Measurements from ENCODE around the gene HINT3.

Gene HINT3

DNA sequence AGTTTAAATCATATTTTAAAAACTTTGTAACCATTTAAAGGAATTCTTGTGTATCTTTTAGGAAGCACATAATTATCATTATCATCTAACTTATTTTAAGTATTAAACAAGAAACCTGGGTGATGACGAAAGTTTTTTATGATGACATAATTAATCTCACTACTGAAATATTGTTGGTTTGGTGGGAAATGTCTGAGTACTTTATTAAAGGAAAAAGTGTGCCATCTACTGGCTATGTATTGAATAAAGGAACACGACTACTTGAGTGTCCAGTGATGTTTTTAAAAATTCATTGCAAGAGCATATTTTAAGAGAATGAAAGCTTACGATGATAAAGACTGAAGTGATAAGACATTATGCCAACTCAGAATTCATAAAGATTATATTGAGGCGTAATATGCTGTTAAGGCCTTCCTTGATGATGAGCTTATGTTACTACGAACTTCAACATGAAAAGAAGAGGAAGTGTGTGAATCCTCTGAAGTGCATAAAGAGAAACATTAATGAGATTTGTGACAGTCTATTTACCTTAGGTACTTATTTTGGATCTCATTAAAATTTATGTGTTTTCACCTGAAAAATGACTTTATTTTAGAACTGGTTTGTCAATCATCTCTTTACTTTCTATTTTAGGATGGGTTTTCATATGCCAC lies 17.8 kb downstream of the HINT3 start:
- H3K4me3 ChIP-seq (ENCODE audit: low read depth, low read length) = no peak overlapping the region
- peak; percentile 66 for DNase-seq (ENCODE audit: low read depth, low spot score)
- TF ChIP-seq, protein P1, sequence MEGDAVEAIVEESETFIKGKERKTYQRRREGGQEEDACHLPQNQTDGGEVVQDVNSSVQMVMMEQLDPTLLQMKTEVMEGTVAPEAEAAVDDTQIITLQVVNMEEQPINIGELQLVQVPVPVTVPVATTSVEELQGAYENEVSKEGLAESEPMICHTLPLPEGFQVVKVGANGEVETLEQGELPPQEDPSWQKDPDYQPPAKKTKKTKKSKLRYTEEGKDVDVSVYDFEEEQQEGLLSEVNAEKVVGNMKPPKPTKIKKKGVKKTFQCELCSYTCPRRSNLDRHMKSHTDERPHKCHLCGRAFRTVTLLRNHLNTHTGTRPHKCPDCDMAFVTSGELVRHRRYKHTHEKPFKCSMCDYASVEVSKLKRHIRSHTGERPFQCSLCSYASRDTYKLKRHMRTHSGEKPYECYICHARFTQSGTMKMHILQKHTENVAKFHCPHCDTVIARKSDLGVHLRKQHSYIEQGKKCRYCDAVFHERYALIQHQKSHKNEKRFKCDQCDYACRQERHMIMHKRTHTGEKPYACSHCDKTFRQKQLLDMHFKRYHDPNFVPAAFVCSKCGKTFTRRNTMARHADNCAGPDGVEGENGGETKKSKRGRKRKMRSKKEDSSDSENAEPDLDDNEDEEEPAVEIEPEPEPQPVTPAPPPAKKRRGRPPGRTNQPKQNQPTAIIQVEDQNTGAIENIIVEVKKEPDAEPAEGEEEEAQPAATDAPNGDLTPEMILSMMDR (IDR thresholded peaks at IDR 0.05; ENCODE audit: low read depth, low read length) = peak; percentile 47
- in situ Hi-C loops (cut with HindIII; ENCODE audit: low sequenced_read_pairs) = no loop called here

GRCh38 chr6:125979101-125979500 lies 22.5 kb downstream of the HINT3 start:
- in situ Hi-C loops (cut with HindIII; ENCODE audit: low sequenced_read_pairs) = no loop called here
- H3K4me3 ChIP-seq (ENCODE audit: low read depth, low read length) = no peak overlapping the region
- no peak for DNase-seq (ENCODE audit: low read depth, low spot score)
- TF ChIP-seq, protein P1 (IDR thresholded peaks at IDR 0.05; ENCODE audit: low read depth, low read length) = no peak

- no peak overlapping the region for H3K4me3 ChIP-seq (ENCODE audit: low read depth, low read length)
- no peak for DNase-seq (ENCODE audit: low read depth, low spot score)
- TF ChIP-seq, protein P1 (IDR thresholded peaks at IDR 0.05; ENCODE audit: low read depth, low read length) = no peak
- in situ Hi-C loops (cut with HindIII; ENCODE audit: low sequenced_read_pairs) = no loop called here
Observed at GRCh38 chr6:125981571-125982185, 25.1 kb downstream of the HINT3 start.

DNA sequence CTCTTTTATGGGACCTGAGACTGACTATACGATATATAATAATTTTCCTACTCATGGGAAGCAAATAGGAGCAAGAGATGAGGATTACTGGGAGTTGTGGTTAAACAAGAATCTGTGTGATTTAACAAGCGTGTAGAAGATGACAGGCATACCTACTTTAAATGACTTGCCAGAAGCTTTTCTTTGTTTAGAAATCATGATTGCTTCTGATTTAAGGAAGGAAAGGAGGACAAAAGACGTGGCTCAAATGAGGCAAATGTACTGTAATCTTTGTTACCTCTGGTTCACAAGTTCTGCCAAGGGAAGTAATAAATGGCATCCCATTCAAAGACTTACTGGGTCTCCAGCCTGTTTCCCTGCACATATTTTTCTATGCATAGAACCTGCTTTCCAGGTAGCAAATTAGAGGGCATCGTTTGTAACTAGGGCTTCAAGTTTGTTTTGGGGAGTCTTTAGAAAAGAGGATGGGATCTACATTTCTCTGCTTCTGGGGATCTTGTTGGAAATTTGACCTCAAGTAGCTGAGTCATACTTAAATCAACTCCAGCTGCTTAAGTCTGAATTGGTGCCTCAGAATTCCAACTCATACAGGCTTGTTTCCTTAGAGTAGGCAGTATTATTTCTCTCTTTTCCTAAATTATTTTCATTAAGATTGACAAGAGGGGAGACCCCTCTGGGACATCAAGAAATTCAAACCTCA lies 26.8 kb downstream of the HINT3 start:
- peak; percentile 85 for DNase-seq (ENCODE audit: low read depth, low spot score)
- TF ChIP-seq, protein P1 (IDR thresholded peaks at IDR 0.05; ENCODE audit: low read depth, low read length) = no peak
- no peak overlapping the region for H3K4me3 ChIP-seq (ENCODE audit: low read depth, low read length)
- in situ Hi-C loops (cut with HindIII; ENCODE audit: low sequenced_read_pairs) = no loop called here

- in situ Hi-C loops (cut with HindIII; ENCODE audit: low sequenced_read_pairs) = no loop called here
- TF ChIP-seq, protein P1 (IDR thresholded peaks at IDR 0.05; ENCODE audit: low read depth, low read length) = no peak
- H3K4me3 ChIP-seq (ENCODE audit: low read depth, low read length) = no peak overlapping the region
- DNase-seq (ENCODE audit: low read depth, low spot score) = peak; percentile 62
Observed at GRCh38 chr6:125984311-125984710, 27.7 kb downstream of the HINT3 start.

DNA sequence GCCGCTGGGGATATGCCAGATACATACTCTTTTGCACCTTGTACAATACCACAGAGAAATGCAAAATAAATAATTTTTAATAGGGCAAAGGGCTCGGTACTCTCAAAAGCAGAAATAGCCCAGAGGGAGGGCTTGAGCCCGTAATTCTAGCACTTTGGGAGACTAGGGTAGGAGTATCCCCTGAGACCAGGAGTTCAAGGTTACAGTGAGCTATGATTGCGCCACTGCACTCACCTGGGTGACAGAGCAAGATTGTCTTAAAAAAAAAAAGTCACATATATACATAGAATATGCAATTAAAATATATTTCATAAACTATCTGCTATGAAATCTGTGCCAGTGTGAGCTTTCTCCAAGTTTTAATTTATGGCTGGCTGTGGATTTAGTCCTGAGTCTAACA lies 29.0 kb downstream of the HINT3 start:
- TF ChIP-seq, protein P1 (IDR thresholded peaks at IDR 0.05; ENCODE audit: low read depth, low read length) = no peak
- no peak for DNase-seq (ENCODE audit: low read depth, low spot score)
- H3K4me3 ChIP-seq (ENCODE audit: low read depth, low read length) = peak overlapping the region; percentile 94
- in situ Hi-C loops (cut with HindIII; ENCODE audit: low sequenced_read_pairs) = no loop called here
